ENCODE data around the gene IRF5.
A peak's percentile ranks its signal among the peaks of the same experiment; 100 is the strongest.

The IRF5 gene

GRCh38 chr7:128944487-128945236, 6.9 kb downstream of the IRF5 start:
- no peak for TF ChIP-seq CTCF (IDR thresholded peaks at IDR 0.05; ENCODE audit: borderline replicate concordance, insufficient read depth, low read depth, low read length)
- H3K4me3 ChIP-seq (ENCODE audit: low read depth, low read length): no peak overlapping the region

- TF ChIP-seq CTCF (IDR thresholded peaks at IDR 0.05; ENCODE audit: borderline replicate concordance, insufficient read depth, low read depth, low read length): no peak
- no peak overlapping the region for H3K4me3 ChIP-seq (ENCODE audit: low read depth, low read length)
Measured at GRCh38 chr7:128945668-128946366, 8.1 kb downstream of the IRF5 start.

- TF ChIP-seq CTCF (IDR thresholded peaks at IDR 0.05; ENCODE audit: borderline replicate concordance, insufficient read depth, low read depth, low read length): peak; percentile 47; the same call in 1 of the 2 replicates
Measured at GRCh38 chr7:128946936-128947830, 9.5 kb downstream of the IRF5 start.

GRCh38 chr7:128947854-128948253, 10.1 kb downstream of the IRF5 start:
- no peak overlapping the region for H3K4me3 ChIP-seq (ENCODE audit: low read depth, low read length)
- no peak for TF ChIP-seq CTCF (IDR thresholded peaks at IDR 0.05; ENCODE audit: borderline replicate concordance, insufficient read depth, low read depth, low read length)

More at GRCh38 chr7:128946936-128947830, 9.5 kb downstream of the IRF5 start:
- no peak overlapping the region for H3K4me3 ChIP-seq (ENCODE audit: low read depth, low read length)

GRCh38 chr7:128948312-128948973, 10.7 kb downstream of the IRF5 start:
- no peak overlapping the region for H3K4me3 ChIP-seq (ENCODE audit: low read depth, low read length)
- no peak for TF ChIP-seq CTCF (IDR thresholded peaks at IDR 0.05; ENCODE audit: borderline replicate concordance, insufficient read depth, low read depth, low read length)

GRCh38 chr7:128948976-128949760, 11.4 kb downstream of the IRF5 start:
- no peak for TF ChIP-seq CTCF (IDR thresholded peaks at IDR 0.05; ENCODE audit: borderline replicate concordance, insufficient read depth, low read depth, low read length)
- H3K4me3 ChIP-seq (ENCODE audit: low read depth, low read length): no peak overlapping the region
